ENCODE measurements around the gene STMN1.

STMN1 gene

DNA sequence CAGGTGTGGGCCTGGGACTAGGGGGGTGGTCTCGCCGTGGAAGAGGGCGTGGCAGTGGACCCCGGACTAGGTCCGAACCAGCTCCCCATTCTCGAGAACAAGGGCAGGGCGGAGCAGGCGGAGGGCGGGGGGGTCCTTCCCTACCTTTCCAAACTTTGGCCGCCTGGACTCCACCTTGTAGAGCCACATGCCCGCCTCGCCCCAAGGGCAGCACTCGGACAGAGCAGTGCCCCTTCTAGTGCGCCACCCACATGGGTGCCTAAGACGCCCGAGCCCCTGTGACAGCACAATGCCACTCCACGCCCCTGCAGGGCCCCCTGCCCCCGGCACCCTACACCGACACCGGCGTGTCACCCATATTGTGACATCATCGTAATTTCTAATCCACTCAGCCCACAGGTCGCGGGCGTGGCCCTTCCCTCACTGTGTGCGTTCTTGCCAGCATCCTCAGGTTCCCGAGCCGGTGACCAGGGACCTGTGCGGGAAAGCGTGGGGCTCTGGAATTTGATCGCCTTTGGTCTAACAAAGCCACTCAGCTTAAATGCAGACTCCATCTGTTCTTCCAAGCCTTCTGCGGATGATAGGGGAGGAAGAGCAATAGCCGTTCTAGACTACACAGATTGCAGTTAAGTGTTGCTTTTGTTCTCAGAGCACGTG, 553 bp upstream of the STMN1 start:
- Histone ChIP-seq H3K27me3 (ENCODE audit: insufficient read depth, low read length) (no peaks in the 10 kb centered on the region), H3K4me3 (ENCODE audit: low read depth, low read length) (peak overlapping the region; percentile 90; the same call in 1 of the 2 replicates), H3K36me3 (ENCODE audit: insufficient read depth, low read length) (peaks cover 15% of the 10 kb centered on the region), H2AFZ (ENCODE audit: low read length, unreplicated experiment) (no peak overlapping the region), H3K4me1 (ENCODE audit: control insufficient read depth, insufficient read depth, low read length, unreplicated experiment) (peaks cover 16% of the 10 kb centered on the region), H3K27ac (ENCODE audit: low read depth, low read length) (no peak overlapping the region), H3K79me2 (ENCODE audit: control insufficient read depth, insufficient read depth, low read length, unreplicated experiment) (peaks cover 27% of the 10 kb centered on the region)

GRCh38 chr1:25904943-25905679, 1.1 kb downstream of the STMN1 start:
- peak overlapping the region; percentile 83 for H3K27ac ChIP-seq (ENCODE audit: low read depth, low read length)
- H3K79me2 ChIP-seq (ENCODE audit: control insufficient read depth, insufficient read depth, low read length, unreplicated experiment): peaks cover 27% of the 10 kb centered on the region
- H3K27me3 ChIP-seq (ENCODE audit: insufficient read depth, low read length): no peaks in the 10 kb centered on the region
- peaks cover 14% of the 10 kb centered on the region for H3K4me1 ChIP-seq (ENCODE audit: control insufficient read depth, insufficient read depth, low read length, unreplicated experiment)
- peak overlapping the region; percentile 90 for H3K4me3 ChIP-seq (ENCODE audit: low read depth, low read length)
- H3K36me3 ChIP-seq (ENCODE audit: insufficient read depth, low read length): peaks cover 28% of the 10 kb centered on the region
- H2AFZ ChIP-seq (ENCODE audit: low read length, unreplicated experiment): peak overlapping the region; percentile 63

DNA sequence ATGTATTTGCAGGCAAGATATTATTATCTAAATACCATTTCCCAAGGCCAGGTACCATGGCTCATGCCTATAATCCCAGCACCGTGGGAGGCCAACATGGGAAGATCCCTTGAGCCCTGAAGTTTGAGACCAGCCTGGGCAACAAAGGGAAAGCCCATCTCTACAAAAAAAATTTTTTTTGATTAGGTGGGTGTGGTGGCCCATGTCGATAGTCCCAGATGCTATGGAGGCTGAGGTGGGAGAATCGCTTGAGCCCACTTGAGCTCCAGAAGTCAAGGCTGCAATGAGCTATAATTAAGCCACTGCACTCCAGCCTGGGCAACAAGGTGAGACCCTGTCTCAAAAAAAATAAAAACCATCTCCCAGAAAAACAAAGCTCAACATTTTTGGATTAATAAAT, 2.2 kb downstream of the STMN1 start:
- H3K27ac ChIP-seq (ENCODE audit: low read depth, low read length): no peak overlapping the region

GRCh38 chr1:25902462-25902861, 3.8 kb downstream of the STMN1 start:
- no peak overlapping the region for H3K4me3 ChIP-seq (ENCODE audit: low read depth, low read length)
- H3K27me3 ChIP-seq (ENCODE audit: insufficient read depth, low read length): no peaks in the 10 kb centered on the region
- peaks cover 28% of the 10 kb centered on the region for H3K36me3 ChIP-seq (ENCODE audit: insufficient read depth, low read length)
- peaks cover 27% of the 10 kb centered on the region for H3K79me2 ChIP-seq (ENCODE audit: control insufficient read depth, insufficient read depth, low read length, unreplicated experiment)
- H3K27ac ChIP-seq (ENCODE audit: low read depth, low read length): no peak overlapping the region
- peaks cover 14% of the 10 kb centered on the region for H3K4me1 ChIP-seq (ENCODE audit: control insufficient read depth, insufficient read depth, low read length, unreplicated experiment)
- H2AFZ ChIP-seq (ENCODE audit: low read length, unreplicated experiment): no peak overlapping the region

More for the DNA sequence above, 2.2 kb downstream of the STMN1 start:
- Histone ChIP-seq H3K36me3 (ENCODE audit: insufficient read depth, low read length) (peaks cover 28% of the 10 kb centered on the region), H3K4me1 (ENCODE audit: control insufficient read depth, insufficient read depth, low read length, unreplicated experiment) (peaks cover 14% of the 10 kb centered on the region), H3K79me2 (ENCODE audit: control insufficient read depth, insufficient read depth, low read length, unreplicated experiment) (peaks cover 27% of the 10 kb centered on the region), H3K4me3 (ENCODE audit: low read depth, low read length) (peak overlapping the region; percentile 90), H2AFZ (ENCODE audit: low read length, unreplicated experiment) (no peak overlapping the region), H3K27me3 (ENCODE audit: insufficient read depth, low read length) (no peaks in the 10 kb centered on the region)

DNA sequence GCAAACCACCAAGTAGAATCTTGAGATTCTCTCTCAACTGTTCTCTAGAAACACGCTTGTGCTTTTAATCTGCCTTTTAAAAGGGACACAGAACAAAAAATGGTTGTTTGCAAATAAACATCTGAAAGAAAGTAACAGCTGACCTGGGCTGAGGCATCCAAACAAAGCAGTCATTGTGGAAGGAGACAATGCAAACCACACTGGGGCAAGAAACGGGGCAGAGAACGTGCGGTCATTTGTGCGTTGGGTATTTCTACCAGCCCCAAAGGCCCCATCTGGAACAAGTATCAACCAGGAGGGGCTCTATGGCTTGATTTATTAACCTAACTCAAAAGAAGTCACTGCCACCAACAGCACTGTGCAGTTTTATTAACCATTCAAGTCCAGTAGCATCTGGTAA, 6.0 kb downstream of the STMN1 start:
- H3K4me1 ChIP-seq (ENCODE audit: control insufficient read depth, insufficient read depth, low read length, unreplicated experiment): peaks cover 28% of the 10 kb centered on the region
- H2AFZ ChIP-seq (ENCODE audit: low read length, unreplicated experiment): no peak overlapping the region
- H3K4me3 ChIP-seq (ENCODE audit: low read depth, low read length): no peak overlapping the region
- H3K27me3 ChIP-seq (ENCODE audit: insufficient read depth, low read length): no peaks in the 10 kb centered on the region
- peaks cover 28% of the 10 kb centered on the region for H3K36me3 ChIP-seq (ENCODE audit: insufficient read depth, low read length)
- H3K27ac ChIP-seq (ENCODE audit: low read depth, low read length): no peak overlapping the region
- peaks cover 27% of the 10 kb centered on the region for H3K79me2 ChIP-seq (ENCODE audit: control insufficient read depth, insufficient read depth, low read length, unreplicated experiment)

GRCh38 chr1:25899792-25900191, 6.4 kb downstream of the STMN1 start:
- Histone ChIP-seq H3K79me2 (ENCODE audit: control insufficient read depth, insufficient read depth, low read length, unreplicated experiment) (peaks cover 26% of the 10 kb centered on the region), H3K27me3 (ENCODE audit: insufficient read depth, low read length) (no peaks in the 10 kb centered on the region), H2AFZ (ENCODE audit: low read length, unreplicated experiment) (no peak overlapping the region), H3K4me1 (ENCODE audit: control insufficient read depth, insufficient read depth, low read length, unreplicated experiment) (peaks cover 30% of the 10 kb centered on the region), H3K4me3 (ENCODE audit: low read depth, low read length) (no peak overlapping the region), H3K27ac (ENCODE audit: low read depth, low read length) (no peak overlapping the region), H3K36me3 (ENCODE audit: insufficient read depth, low read length) (peaks cover 28% of the 10 kb centered on the region)

GRCh38 chr1:25898223-25899015, 7.8 kb downstream of the STMN1 start:
- Histone ChIP-seq H3K27ac (ENCODE audit: low read depth, low read length) (no peak overlapping the region), H3K4me1 (ENCODE audit: control insufficient read depth, insufficient read depth, low read length, unreplicated experiment) (peaks cover 21% of the 10 kb centered on the region), H3K4me3 (ENCODE audit: low read depth, low read length) (no peak overlapping the region), H3K27me3 (ENCODE audit: insufficient read depth, low read length) (no peaks in the 10 kb centered on the region), H2AFZ (ENCODE audit: low read length, unreplicated experiment) (no peak overlapping the region), H3K79me2 (ENCODE audit: control insufficient read depth, insufficient read depth, low read length, unreplicated experiment) (peaks cover 13% of the 10 kb centered on the region), H3K36me3 (ENCODE audit: insufficient read depth, low read length) (peaks cover 27% of the 10 kb centered on the region)

DNA sequence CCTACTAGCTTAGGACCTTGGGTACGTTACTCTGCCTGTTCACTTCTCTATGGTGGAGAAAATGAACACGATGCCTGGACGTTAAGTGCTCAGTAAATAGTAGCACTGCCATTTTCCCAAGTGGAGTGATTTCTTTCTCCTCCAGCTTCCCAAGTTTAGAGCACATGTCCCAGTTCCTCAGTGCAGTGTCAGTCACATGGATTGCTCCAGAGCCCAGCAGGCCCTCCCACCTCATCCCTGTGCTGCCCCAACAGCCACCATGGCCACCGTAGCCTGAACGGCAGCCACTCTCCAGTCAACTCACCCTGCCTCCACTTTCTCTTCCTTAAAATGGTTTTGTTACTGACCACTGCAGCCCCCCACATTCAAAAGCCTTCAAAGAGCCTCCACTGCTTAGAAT, 8.5 kb downstream of the STMN1 start:
- no peak overlapping the region for H3K4me3 ChIP-seq (ENCODE audit: low read depth, low read length)
- peaks cover 7% of the 10 kb centered on the region for H3K79me2 ChIP-seq (ENCODE audit: control insufficient read depth, insufficient read depth, low read length, unreplicated experiment)
- H3K36me3 ChIP-seq (ENCODE audit: insufficient read depth, low read length): peaks cover 21% of the 10 kb centered on the region
- peaks cover 23% of the 10 kb centered on the region for H3K4me1 ChIP-seq (ENCODE audit: control insufficient read depth, insufficient read depth, low read length, unreplicated experiment)
- no peaks in the 10 kb centered on the region for H3K27me3 ChIP-seq (ENCODE audit: insufficient read depth, low read length)
- no peak overlapping the region for H3K27ac ChIP-seq (ENCODE audit: low read depth, low read length)
- no peak overlapping the region for H2AFZ ChIP-seq (ENCODE audit: low read length, unreplicated experiment)

DNA sequence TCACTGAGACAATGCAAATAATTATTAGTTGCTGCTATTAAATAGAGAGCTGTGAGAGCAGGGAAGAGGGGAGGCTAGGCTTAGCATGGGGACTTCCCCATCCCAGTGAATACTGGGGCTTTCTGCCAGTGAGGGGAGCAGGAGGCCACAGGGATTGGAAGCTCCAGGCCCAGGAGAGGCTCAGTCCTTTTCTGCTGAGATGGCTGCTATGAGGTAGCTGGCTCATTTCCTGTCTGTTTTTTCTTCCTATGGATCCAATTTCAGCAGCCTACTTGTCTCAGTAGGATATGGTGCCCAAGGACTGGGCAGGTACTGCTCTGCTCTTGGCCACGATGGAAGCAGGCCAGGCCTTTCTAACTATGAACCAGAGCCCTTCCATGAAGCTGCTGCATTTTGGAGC, 10.0 kb downstream of the STMN1 start:
- Histone ChIP-seq H3K27me3 (ENCODE audit: insufficient read depth, low read length) (no peaks in the 10 kb centered on the region), H3K79me2 (ENCODE audit: control insufficient read depth, insufficient read depth, low read length, unreplicated experiment) (no peaks in the 10 kb centered on the region), H2AFZ (ENCODE audit: low read length, unreplicated experiment) (no peak overlapping the region), H3K4me3 (ENCODE audit: low read depth, low read length) (no peak overlapping the region), H3K4me1 (ENCODE audit: control insufficient read depth, insufficient read depth, low read length, unreplicated experiment) (peaks cover 35% of the 10 kb centered on the region), H3K27ac (ENCODE audit: low read depth, low read length) (peak overlapping the region; percentile 21; the same call in 1 of the 2 replicates), H3K36me3 (ENCODE audit: insufficient read depth, low read length) (peaks cover 10% of the 10 kb centered on the region)

- H3K36me3 ChIP-seq (ENCODE audit: insufficient read depth, low read length): peaks cover 4% of the 10 kb centered on the region; the same call in 1 of the 2 replicates
- peaks cover 41% of the 10 kb centered on the region for H3K4me1 ChIP-seq (ENCODE audit: control insufficient read depth, insufficient read depth, low read length, unreplicated experiment)
- H2AFZ ChIP-seq (ENCODE audit: low read length, unreplicated experiment): no peak overlapping the region
- no peaks in the 10 kb centered on the region for H3K79me2 ChIP-seq (ENCODE audit: control insufficient read depth, insufficient read depth, low read length, unreplicated experiment)
- no peaks in the 10 kb centered on the region for H3K27me3 ChIP-seq (ENCODE audit: insufficient read depth, low read length)
- H3K4me3 ChIP-seq (ENCODE audit: low read depth, low read length): no peak overlapping the region
- H3K27ac ChIP-seq (ENCODE audit: low read depth, low read length): no peak overlapping the region
Measured at GRCh38 chr1:25895365-25895990, 10.7 kb downstream of the STMN1 start.

Measured in ACC112 (cell line).